HepG2 (cell line): ENCODE results near the gene DNAJB11. TPM values are rescaled to one million over a fixed set of nuclear protein-coding genes. Genes with fewer than 3 reads are reported as not detected.
A peak's percentile ranks its signal among the peaks of the same experiment; 100 is the strongest.

Experiments used
- CBX1 ChIP-seq: IDR thresholded peaks from one replicate; pipeline ENCODE4 v1.6.1; 2016; ENCODE audit warnings: antibody characterized with exemption, low read depth
- GRHL1 ChIP-seq: sonication (generic); formaldehyde crosslinking; conservative IDR thresholded peaks from 2 replicates; pipeline ENCODE4 v1.8.0; 2022; ENCODE audit warnings: missing genetic modification reagents
- KDM6A ChIP-seq: IDR thresholded peaks from 2 replicates; pipeline ENCODE4 v1.6.1; 2016; ENCODE audit warnings: low read depth
- MAZ ChIP-seq, 2 experiments: sonication (generic) in 1 of 2; formaldehyde crosslinking in 1 of 2; IDR thresholded peaks; 2 replicates each; pipeline versions ENCODE4 v1.5.0 to v1.6.1; 2012 to 2020; ENCODE audit warnings: low read depth in 2 of 2, mild to moderate bottlenecking in 2 of 2, borderline replicate concordance in 1 of 2, improper control_type of control experiment in 1 of 2, low read length in 1 of 2, missing genetic modification reagents in 1 of 2, moderate library complexity in 1 of 2
- RNF2 ChIP-seq: fragments of 450-650 bp; conservative IDR thresholded peaks from 2 replicates; pipeline ENCODE4 v1.6.1; 2016; ENCODE audit warnings: low read depth
- SNAPC4 ChIP-seq: sonication (generic); formaldehyde crosslinking; IDR thresholded peaks from 2 replicates; pipeline ENCODE4 v1.4.0; 2020; ENCODE audit warnings: mild to moderate bottlenecking, missing genetic modification reagents
- ZBTB10 ChIP-seq: sonication (generic); formaldehyde crosslinking; IDR thresholded peaks from 2 replicates; pipeline ENCODE4 v1.4.0; 2020; ENCODE audit warnings: missing genetic modification reagents, borderline replicate concordance
- ZFP37 ChIP-seq: sonication (generic); formaldehyde crosslinking; IDR thresholded peaks from 2 replicates; pipeline ENCODE4 v1.4.0; 2020; ENCODE audit warnings: missing genetic modification reagents, borderline replicate concordance
- ZNF24 ChIP-seq: fragments of 450-650 bp; IDR thresholded peaks from 2 replicates; pipeline ENCODE4 v1.6.1; 2017; ENCODE audit warnings: antibody characterized with exemption, mild to moderate bottlenecking
- ZNF280D ChIP-seq: sonication (generic); formaldehyde crosslinking; IDR thresholded peaks from 2 replicates; pipeline ENCODE4 v1.5.1; 2020; ENCODE audit warnings: mild to moderate bottlenecking, missing genetic modification reagents
- ZNF687 ChIP-seq: sonication (generic); formaldehyde crosslinking; IDR thresholded peaks from 2 replicates; pipeline ENCODE4 v1.5.1; 2020; ENCODE audit warnings: mild to moderate bottlenecking, missing genetic modification reagents, moderate library complexity
- polyA plus RNA-seq, 8 experiments: library from polyadenylated mRNA; depleted of rRNA in 3 of 8; stranded (reverse) in 7 of 8; unstranded in 1 of 8; fragments of >200 nt; fragmentation: Illumina TruSeq in 4 of 8; extraction: Trizol in 4 of 8; gene quantifications; 2 replicates each; pipeline versions ENCODE4 v1.2.1 to v1.2.3, GENCODE V29; 2011 to 2016; ENCODE audit warnings: low read depth in 4 of 8, missing spikeins in 1 of 8, mixed read lengths in 1 of 8; ENCODE audit not compliant: insufficient read depth in 1 of 8
- total RNA-seq, 5 experiments: library from RNA; depleted of rRNA; stranded (reverse); fragments of >200 nt; fragmentation: Illumina TruSeq; extraction: Trizol; gene quantifications; 2 replicates each; pipeline ENCODE4 v1.2.3, GENCODE V29; 2016; ENCODE audit warnings: low read depth in 1 of 5

DNAJB11 gene
- total and polyA plus RNA-seq, 2 of the 13 experiments (the other 11 are each of a cell fraction or from before 2014, with no cell fraction given): 41.0 to 132 TPM

GRCh38 chr3:186594591-186595113 is 24.1 kb downstream of the DNAJB11 start (continued):
- TF ChIP-seq SNAPC4: no peak
- no peak for TF ChIP-seq GRHL1 (CRISPR knock-in tag)
- no peak for TF ChIP-seq ZNF24
- no peak for TF ChIP-seq ZBTB10
- no peak for TF ChIP-seq ZNF280D (CRISPR knock-in tag)
- TF ChIP-seq RNF2: no peak
- TF ChIP-seq MAZ (IDR thresholded peaks at IDR 0.05; ENCODE audit: borderline replicate concordance, low read depth, low read length): no peak
- no peak for TF ChIP-seq MAZ (CRISPR knock-in tag; IDR thresholded peaks at IDR 0.05; ENCODE audit: low read depth)
- TF ChIP-seq ZFP37 (CRISPR knock-in tag): no peak
- no peak for TF ChIP-seq KDM6A (CRISPR knock-in tag)
- peak; percentile 86 for TF ChIP-seq ZNF687 (CRISPR knock-in tag)
- no peak for TF ChIP-seq CBX1
